K562 (cell line): ENCODE data around the gene ACE. TPM values are rescaled to one million over a fixed set of nuclear protein-coding genes. Genes with fewer than 3 reads are reported as not detected.

Source experiments
- ATF7 ChIP-seq: fragments of 450-650 bp; IDR thresholded peaks from 2 replicates; pipeline ENCODE4 v1.7.1; 2014; ENCODE audit warnings: mild to moderate bottlenecking, moderate library complexity
- CXXC5 ChIP-seq: fragments of 250-450 bp; sonication (Bioruptor Pico); IDR thresholded peaks from 2 replicates; pipeline ENCODE4 v1.8.0; 2022; ENCODE audit warnings: inconsistent platforms, mild to moderate bottlenecking, moderate library complexity
- FOXA3 ChIP-seq, 2 experiments: fragments of 450-650 bp in 1 of 2; sonication (generic) in 1 of 2; formaldehyde crosslinking; IDR thresholded peaks in 1 of 2; conservative IDR thresholded peaks in 1 of 2; 2 replicates each; pipeline versions ENCODE4 v1.4.0 to v1.8.0; 2020 to 2022; ENCODE audit warnings: mild to moderate bottlenecking in 2 of 2, missing genetic modification reagents in 1 of 2
- MBD2 ChIP-seq: sonication (generic); IDR thresholded peaks from 2 replicates; pipeline ENCODE4 v1.6.1; 2016; ENCODE audit warnings: low read depth, borderline replicate concordance
- MTA3 ChIP-seq: fragments of 450-650 bp; formaldehyde crosslinking; IDR thresholded peaks from 2 replicates; pipeline ENCODE4 v1.6.1; 2017; ENCODE audit warnings: mild to moderate bottlenecking, borderline replicate concordance
- SIN3A ChIP-seq, 2 experiments: fragments of 150-350 bp in 1 of 2; IDR thresholded peaks; 2 replicates each; pipeline ENCODE4 v1.6.1; 2011 to 2016; ENCODE audit warnings: borderline replicate concordance in 2 of 2, low read depth in 2 of 2, low read length in 2 of 2, mild to moderate bottlenecking in 2 of 2, moderate library complexity in 2 of 2; ENCODE audit not compliant: control insufficient read depth in 1 of 2
- ZKSCAN3 ChIP-seq: fragments of 250-450 bp; sonication (Bioruptor Pico); IDR thresholded peaks from 2 replicates; pipeline ENCODE4 v1.4.0; 2020
- polyA plus RNA-seq, 8 experiments: library from polyadenylated mRNA; depleted of rRNA in 4 of 8; stranded (reverse) in 5 of 8; unstranded in 3 of 8; fragments of >200 nt; fragmentation: Nextera tagmentation in 2 of 8; fragmentation: Illumina TruSeq in 1 of 8; extraction: Ambion mirVana in 2 of 8; extraction: Trizol in 1 of 8; gene quantifications; 2 replicates each; pipeline versions ENCODE4 v1.2.1 to v1.2.3, GENCODE V29; 2011 to 2014; ENCODE audit warnings: inconsistent platforms in 1 of 8, missing spikeins in 1 of 8
- total RNA-seq, 7 experiments: library from RNA; depleted of rRNA in 6 of 7; stranded (reverse); fragments of >200 nt in 6 of 7; fragmentation: Illumina TruSeq in 2 of 7; extraction: Trizol in 2 of 7; gene quantifications; 2 replicates each; pipeline versions ENCODE4 v1.2.1 to v1.2.3, GENCODE V29; 2011 to 2021; ENCODE audit warnings: low replicate concordance in 1 of 7
- TF ChIP-seq, protein P1 (sequence below): sonication (generic); formaldehyde crosslinking; IDR thresholded peaks from 2 replicates; pipeline ENCODE4 v1.8.1; 2023; ENCODE audit warnings: mild to moderate bottlenecking, missing genetic modification reagents
- TF ChIP-seq, protein P2 (sequence below): sonication (generic); formaldehyde crosslinking; IDR thresholded peaks from 2 replicates; pipeline ENCODE4 v1.8.1; 2022; ENCODE audit warnings: missing genetic modification reagents
- TF ChIP-seq, protein P3 (sequence below): fragments of 200-800 bp; sonication (Bioruptor generic); IDR thresholded peaks from 2 replicates; pipeline ENCODE4 v1.6.1; 2017; ENCODE audit warnings: missing genetic modification characterization, missing compliant biosample characterization
- TF ChIP-seq, protein P4 (sequence below), 2 experiments: IDR thresholded peaks; 2 replicates each; pipeline ENCODE4 v1.6.1; 2012; ENCODE audit warnings: improper control_type of control experiment in 2 of 2, low read depth in 2 of 2, low read length in 2 of 2, borderline replicate concordance in 1 of 2
- TF ChIP-seq, protein P5 (sequence below): fragments of 250-450 bp; sonication (Bioruptor Pico); IDR thresholded peaks from 2 replicates; pipeline ENCODE4 v1.8.0; 2021; ENCODE audit warnings: borderline replicate concordance, mild to moderate bottlenecking, moderate library complexity; ENCODE audit not compliant: poor library complexity, severe bottlenecking
- TF ChIP-seq, protein P6 (sequence below): sonication (generic); formaldehyde crosslinking; IDR thresholded peaks from 2 replicates; pipeline ENCODE4 v1.8.0; 2022; ENCODE audit warnings: mild to moderate bottlenecking, missing genetic modification reagents, borderline replicate concordance

The ACE gene
- total and polyA plus RNA-seq, 9 of the 15 experiments (the other 6 are each of a cell fraction or from before 2014, with no cell fraction given) = 0.07 to 2.5 (median 0.47) TPM; not detected in 1

DNA sequence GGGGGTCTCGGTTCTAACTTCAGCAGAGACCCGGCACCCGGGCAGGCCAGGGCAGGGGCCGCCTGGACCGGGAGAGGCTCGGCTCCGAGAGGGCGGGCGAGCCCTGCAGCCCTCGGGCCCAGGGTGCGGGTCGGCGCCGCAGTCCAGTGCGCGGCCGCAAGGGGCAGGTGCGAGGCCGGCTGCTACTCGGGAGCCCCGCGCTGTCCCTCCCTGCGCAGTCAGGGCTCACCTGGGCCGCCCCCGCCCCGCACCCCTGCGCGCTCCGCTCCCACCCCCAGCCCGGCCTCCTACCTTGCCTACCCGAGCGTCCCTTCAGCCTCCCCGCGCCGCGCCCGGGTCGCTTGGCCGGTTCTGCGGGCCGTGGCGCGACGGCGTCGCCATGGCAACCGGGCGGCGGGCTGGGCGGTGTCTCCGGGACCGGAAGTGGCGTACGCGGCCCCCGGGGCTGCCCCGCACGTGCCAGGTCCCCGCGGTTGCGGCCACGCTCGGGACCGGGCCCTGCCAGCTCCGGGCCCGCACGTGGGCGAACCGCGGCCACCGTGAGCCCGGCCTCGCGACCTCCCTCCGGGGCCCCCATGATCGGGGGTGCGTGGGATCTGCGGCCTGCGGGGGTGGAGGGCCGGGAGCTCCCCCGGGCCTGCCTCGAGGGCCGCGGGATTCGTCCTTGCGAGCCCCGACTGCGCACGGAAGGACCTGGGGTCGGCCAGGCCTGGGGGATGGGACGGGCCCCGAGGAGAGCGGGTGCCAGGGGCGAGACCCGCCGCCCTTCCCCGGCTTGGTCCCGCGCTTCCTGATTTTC lies 30.7 kb upstream of the ACE start, which contains the start of gene CYB561 (continued):
- TF ChIP-seq, protein P1, sequence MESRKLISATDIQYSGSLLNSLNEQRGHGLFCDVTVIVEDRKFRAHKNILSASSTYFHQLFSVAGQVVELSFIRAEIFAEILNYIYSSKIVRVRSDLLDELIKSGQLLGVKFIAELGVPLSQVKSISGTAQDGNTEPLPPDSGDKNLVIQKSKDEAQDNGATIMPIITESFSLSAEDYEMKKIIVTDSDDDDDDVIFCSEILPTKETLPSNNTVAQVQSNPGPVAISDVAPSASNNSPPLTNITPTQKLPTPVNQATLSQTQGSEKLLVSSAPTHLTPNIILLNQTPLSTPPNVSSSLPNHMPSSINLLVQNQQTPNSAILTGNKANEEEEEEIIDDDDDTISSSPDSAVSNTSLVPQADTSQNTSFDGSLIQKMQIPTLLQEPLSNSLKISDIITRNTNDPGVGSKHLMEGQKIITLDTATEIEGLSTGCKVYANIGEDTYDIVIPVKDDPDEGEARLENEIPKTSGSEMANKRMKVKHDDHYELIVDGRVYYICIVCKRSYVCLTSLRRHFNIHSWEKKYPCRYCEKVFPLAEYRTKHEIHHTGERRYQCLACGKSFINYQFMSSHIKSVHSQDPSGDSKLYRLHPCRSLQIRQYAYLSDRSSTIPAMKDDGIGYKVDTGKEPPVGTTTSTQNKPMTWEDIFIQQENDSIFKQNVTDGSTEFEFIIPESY = peak; percentile 38; the same call in 1 of the 2 replicates
- TF ChIP-seq FOXA3 (CRISPR knock-in tag; conservative IDR thresholded peaks at IDR 0.05 in 1 of 2, IDR thresholded peaks at IDR 0.05 in 1 of 2) (peak in 1 of 2 experiments; percentile 61; a peak in 2 of 4 replicates), CXXC5 (CRISPR knock-in tag) (peak; percentile 97), MTA3 (peak; percentile 54; the same call in 1 of the 2 replicates), ZKSCAN3 (CRISPR knock-in tag) (no peak), ATF7 (0 out of 2 replicates have a peak, but pooled peaks have one; percentile 8), MBD2 (peak; percentile 39; the same call in 1 of the 2 replicates), SIN3A (IDR thresholded peaks at IDR 0.05; ENCODE audit: borderline replicate concordance in 2 of 2, control insufficient read depth in 1 of 2, low read depth in 2 of 2, low read length in 2 of 2) (peak in 1 of 2 experiments; percentile 63; a peak in 1 of 4 replicates)
- TF ChIP-seq, protein P2, sequence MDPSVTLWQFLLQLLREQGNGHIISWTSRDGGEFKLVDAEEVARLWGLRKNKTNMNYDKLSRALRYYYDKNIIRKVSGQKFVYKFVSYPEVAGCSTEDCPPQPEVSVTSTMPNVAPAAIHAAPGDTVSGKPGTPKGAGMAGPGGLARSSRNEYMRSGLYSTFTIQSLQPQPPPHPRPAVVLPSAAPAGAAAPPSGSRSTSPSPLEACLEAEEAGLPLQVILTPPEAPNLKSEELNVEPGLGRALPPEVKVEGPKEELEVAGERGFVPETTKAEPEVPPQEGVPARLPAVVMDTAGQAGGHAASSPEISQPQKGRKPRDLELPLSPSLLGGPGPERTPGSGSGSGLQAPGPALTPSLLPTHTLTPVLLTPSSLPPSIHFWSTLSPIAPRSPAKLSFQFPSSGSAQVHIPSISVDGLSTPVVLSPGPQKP (CRISPR knock-in tag) = 0 out of 2 replicates have a peak, but pooled peaks have one; percentile 16
- TF ChIP-seq, protein P3, sequence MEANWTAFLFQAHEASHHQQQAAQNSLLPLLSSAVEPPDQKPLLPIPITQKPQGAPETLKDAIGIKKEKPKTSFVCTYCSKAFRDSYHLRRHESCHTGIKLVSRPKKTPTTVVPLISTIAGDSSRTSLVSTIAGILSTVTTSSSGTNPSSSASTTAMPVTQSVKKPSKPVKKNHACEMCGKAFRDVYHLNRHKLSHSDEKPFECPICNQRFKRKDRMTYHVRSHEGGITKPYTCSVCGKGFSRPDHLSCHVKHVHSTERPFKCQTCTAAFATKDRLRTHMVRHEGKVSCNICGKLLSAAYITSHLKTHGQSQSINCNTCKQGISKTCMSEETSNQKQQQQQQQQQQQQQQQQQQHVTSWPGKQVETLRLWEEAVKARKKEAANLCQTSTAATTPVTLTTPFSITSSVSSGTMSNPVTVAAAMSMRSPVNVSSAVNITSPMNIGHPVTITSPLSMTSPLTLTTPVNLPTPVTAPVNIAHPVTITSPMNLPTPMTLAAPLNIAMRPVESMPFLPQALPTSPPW = peak; percentile 78
- TF ChIP-seq, protein P4, sequence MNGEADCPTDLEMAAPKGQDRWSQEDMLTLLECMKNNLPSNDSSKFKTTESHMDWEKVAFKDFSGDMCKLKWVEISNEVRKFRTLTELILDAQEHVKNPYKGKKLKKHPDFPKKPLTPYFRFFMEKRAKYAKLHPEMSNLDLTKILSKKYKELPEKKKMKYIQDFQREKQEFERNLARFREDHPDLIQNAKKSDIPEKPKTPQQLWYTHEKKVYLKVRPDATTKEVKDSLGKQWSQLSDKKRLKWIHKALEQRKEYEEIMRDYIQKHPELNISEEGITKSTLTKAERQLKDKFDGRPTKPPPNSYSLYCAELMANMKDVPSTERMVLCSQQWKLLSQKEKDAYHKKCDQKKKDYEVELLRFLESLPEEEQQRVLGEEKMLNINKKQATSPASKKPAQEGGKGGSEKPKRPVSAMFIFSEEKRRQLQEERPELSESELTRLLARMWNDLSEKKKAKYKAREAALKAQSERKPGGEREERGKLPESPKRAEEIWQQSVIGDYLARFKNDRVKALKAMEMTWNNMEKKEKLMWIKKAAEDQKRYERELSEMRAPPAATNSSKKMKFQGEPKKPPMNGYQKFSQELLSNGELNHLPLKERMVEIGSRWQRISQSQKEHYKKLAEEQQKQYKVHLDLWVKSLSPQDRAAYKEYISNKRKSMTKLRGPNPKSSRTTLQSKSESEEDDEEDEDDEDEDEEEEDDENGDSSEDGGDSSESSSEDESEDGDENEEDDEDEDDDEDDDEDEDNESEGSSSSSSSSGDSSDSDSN (IDR thresholded peaks at IDR 0.05; ENCODE audit: borderline replicate concordance in 1 of 2, low read depth in 2 of 2, low read length in 2 of 2) = peak; percentile 54 to 87; a peak in 2 of 4 replicates
- TF ChIP-seq, protein P5, sequence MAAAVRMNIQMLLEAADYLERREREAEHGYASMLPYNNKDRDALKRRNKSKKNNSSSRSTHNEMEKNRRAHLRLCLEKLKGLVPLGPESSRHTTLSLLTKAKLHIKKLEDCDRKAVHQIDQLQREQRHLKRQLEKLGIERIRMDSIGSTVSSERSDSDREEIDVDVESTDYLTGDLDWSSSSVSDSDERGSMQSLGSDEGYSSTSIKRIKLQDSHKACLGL = peak; percentile 85
- TF ChIP-seq, protein P6, sequence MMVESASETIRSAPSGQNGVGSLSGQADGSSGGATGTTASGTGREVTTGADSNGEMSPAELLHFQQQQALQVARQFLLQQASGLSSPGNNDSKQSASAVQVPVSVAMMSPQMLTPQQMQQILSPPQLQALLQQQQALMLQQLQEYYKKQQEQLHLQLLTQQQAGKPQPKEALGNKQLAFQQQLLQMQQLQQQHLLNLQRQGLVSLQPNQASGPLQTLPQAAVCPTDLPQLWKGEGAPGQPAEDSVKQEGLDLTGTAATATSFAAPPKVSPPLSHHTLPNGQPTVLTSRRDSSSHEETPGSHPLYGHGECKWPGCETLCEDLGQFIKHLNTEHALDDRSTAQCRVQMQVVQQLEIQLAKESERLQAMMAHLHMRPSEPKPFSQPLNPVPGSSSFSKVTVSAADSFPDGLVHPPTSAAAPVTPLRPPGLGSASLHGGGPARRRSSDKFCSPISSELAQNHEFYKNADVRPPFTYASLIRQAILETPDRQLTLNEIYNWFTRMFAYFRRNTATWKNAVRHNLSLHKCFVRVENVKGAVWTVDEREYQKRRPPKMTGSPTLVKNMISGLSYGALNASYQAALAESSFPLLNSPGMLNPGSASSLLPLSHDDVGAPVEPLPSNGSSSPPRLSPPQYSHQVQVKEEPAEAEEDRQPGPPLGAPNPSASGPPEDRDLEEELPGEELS (CRISPR knock-in tag) = peak; percentile 38; the same call in 1 of the 2 replicates
